Renal cortex interstitium (tissue), 15 donors: Measurements from ENCODE around the gene SLC36A4. TPM values are rescaled to one million over a fixed set of nuclear protein-coding genes. Genes with fewer than 3 reads are reported as not detected.
"Not testable (repeated sequence)": the region's sequence is repeated elsewhere in the genome, so short reads cannot be mapped to it uniquely, and the experiment has no call there.

ENCODE experiments used
- DNase-seq, 11 donors: peaks; one replicate each; pipeline ENCODE4 v3.0.0-alpha.2; 2013; ENCODE audit warnings: low read depth in 9 of 11, low spot score in 4 of 11; ENCODE audit errors: extremely low read depth in 1 of 11
- long read RNA-seq, 16 experiments: transcript quantifications; one replicate each; lab custom pipeline, GENCODE V29; 2026
- polyA plus RNA-seq, 3 donors: library from polyadenylated mRNA; unstranded; fragments of 120-200 nt; gene quantifications; one replicate each; pipeline ENCODE4 v1.2.1, GENCODE V29; 2013; ENCODE audit not compliant: insufficient read length in 3 of 3

The SLC36A4 gene
- polyA plus RNA-seq: 10 to 100 TPM; 14.4 to 20.6 (median 20.4) TPM
- long read RNA-seq, donor 1, full-length matches to known transcripts: 1 of 1 reads
- long read RNA-seq, donor 1, partial matches to known transcripts: 0 of 1 reads
- long read RNA-seq, donor 1, other reads (novel, unspliced or antisense): 0 of 1 reads
- long read RNA-seq, donor 2, full-length matches to known transcripts: 1 of 1 reads
- long read RNA-seq, donor 2, partial matches to known transcripts: 0 of 1 reads
- long read RNA-seq, donor 2, other reads (novel, unspliced or antisense): 0 of 1 reads
- long read RNA-seq, donor 3, full-length matches to known transcripts: 4 of 4 reads
- long read RNA-seq, donor 3, partial matches to known transcripts: 0 of 4 reads
- long read RNA-seq, donor 3, other reads (novel, unspliced or antisense): 0 of 4 reads
- long read RNA-seq, donor 4, full-length matches to known transcripts: 1 of 1 reads
- long read RNA-seq, donor 4, partial matches to known transcripts: 0 of 1 reads
- long read RNA-seq, donor 4, other reads (novel, unspliced or antisense): 0 of 1 reads
- long read RNA-seq, donor 5: 0 reads
- long read RNA-seq, donor 6: 0 reads
- long read RNA-seq, donor 7, full-length matches to known transcripts: 2 of 2 reads
- long read RNA-seq, donor 7, partial matches to known transcripts: 0 of 2 reads
- long read RNA-seq, donor 7, other reads (novel, unspliced or antisense): 0 of 2 reads
- long read RNA-seq, donor 8, full-length matches to known transcripts: 4 of 4 reads
- long read RNA-seq, donor 8, partial matches to known transcripts: 0 of 4 reads
- long read RNA-seq, donor 8, other reads (novel, unspliced or antisense): 0 of 4 reads
- long read RNA-seq, donor 9, full-length matches to known transcripts: 2 of 2 reads
- long read RNA-seq, donor 9, partial matches to known transcripts: 0 of 2 reads
- long read RNA-seq, donor 9, other reads (novel, unspliced or antisense): 0 of 2 reads
- long read RNA-seq, donor 10, full-length matches to known transcripts: 1 of 1 reads
- long read RNA-seq, donor 10, partial matches to known transcripts: 0 of 1 reads
- long read RNA-seq, donor 10, other reads (novel, unspliced or antisense): 0 of 1 reads
- long read RNA-seq, donor 11, full-length matches to known transcripts: 2 of 2 reads
- long read RNA-seq, donor 11, partial matches to known transcripts: 0 of 2 reads
- long read RNA-seq, donor 11, other reads (novel, unspliced or antisense): 0 of 2 reads
- long read RNA-seq, donor 12, partial matches to known transcripts: 0 of 1 reads
- long read RNA-seq, donor 12, other reads (novel, unspliced or antisense): 0 of 1 reads
- long read RNA-seq, donor 13: 0 reads
- long read RNA-seq, donor 14: 0 reads
- long read RNA-seq, donor 15: 0 reads
- long read RNA-seq, donor 16, full-length matches to known transcripts: 5 of 12 reads
- long read RNA-seq, donor 16, partial matches to known transcripts: 7 of 12 reads
- long read RNA-seq, donor 16, other reads (novel, unspliced or antisense): 0 of 12 reads

DNA sequence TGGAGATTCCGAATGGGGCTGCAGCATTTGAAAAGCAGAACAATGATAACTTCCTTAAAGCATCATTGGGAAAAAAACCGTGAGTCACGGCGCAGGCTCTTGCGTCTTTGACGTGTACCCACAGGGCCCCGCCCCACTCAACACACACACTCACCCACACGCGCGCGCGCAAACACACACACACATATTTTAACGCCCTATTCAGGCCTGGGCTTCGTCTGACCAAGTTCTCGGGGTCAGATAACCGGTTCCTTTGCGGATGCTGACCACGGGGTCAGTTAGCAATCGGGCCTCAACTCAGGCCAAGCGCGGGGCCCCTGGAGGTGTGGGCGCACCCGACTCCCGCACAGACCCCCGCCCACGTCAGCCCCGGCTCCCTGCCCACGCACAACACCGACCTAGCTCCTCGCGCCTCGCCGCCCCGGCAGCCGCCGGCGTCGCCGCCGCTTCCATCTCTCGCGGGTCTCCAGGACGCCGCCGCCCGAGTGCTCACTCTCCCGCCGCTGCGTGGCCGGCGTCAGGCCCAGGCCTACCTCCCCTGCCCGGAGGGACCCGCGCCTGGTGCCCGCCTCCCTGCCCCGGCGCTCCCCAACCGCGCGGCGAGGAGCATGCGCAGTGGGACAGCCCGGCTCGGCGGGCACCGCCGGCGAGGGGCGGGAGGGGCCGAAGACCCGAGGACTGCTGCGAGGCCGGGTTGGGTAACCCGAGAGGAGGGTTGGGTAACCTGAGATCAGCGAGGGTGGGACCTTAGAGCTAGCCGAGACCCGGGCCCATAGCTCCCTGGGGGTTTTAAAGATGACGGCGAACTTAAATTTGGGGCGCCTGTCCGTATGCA is at the start of gene SLC36A4:
TSS of gene SLC36A4 (minus strand) at position 612 of the 835 bp plus-strand sequence. CDS start at position 453, 159 bp downstream.
- DNase-seq: peak; percentile 44 to 81 (median 74)

DNA sequence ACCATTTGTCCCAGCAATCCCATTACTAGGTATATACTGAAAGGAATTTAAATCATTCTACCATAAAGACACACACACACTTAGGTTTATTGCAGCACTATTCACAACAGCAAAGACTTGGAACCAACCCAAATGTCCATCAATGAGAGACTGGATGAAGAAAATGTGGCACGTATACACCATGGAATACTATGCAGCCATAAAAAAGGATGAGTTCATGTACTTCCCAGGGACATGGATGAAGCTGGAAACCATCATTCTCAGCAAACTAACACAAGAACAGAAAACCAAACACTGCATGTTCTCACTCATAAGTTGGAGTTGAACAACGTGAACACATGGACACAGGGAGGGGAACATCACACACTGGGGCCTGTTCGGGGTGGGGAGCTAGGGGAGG is 49.0 kb upstream of the SLC36A4 start:
- not testable (repeated sequence) for DNase-seq

DNA sequence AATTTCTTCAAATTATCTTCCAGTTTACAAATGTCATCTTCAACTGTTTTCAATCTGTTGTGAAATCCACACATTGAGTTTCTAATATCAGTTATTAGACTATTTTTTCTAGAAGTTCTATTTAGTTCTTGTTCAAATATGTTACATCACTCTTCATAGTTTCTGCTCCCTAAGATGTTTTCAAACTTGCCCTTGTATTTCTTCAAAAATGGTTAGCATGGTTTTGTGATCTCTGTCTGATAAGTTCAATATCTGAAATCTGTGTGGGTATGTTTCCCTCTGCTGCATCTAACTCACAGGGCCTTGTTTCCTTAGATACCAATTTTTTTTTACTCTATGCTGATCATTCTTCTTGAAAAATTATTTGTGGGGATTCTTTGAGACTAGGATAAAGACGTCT is 46.2 kb upstream of the SLC36A4 start:
- no peak for DNase-seq

DNA sequence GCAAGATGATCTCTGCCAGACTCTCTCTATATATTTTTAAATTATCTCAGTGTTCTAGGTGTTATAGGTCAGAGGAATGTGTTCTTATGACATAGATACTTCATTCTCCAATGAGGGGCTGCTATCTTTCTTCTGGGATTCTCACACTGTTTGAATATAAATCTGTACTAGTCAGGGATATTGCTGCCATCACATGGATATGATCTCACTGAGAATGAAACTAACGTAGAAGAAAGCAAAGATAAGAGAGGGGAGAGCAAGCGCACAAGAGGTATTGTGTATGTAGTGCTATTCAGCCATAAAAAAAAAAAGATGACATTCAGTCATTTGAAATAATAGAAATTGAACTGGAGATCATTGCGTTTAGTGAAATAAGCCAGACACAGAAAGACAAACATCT is 42.2 kb upstream of the SLC36A4 start:
- DNase-seq: no peak

DNA sequence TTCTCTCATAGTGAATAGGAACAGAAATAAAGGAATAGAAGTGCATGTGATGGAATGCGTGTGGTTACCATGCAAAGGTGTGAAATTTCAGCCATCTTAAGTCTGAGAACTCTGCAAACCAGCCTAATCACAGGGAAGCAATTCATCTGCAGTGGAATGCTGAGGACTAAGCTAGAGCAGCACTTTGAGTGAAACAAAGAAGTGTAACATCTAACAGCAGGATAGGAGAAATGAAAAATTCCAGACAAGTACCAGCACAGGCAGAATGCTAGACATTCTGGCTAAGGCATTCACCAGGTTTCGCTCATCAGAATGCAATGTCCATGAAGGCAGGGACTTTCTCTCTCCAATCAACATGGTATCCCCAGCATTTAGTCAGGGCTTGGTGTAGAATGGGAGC is 41.2 kb upstream of the SLC36A4 start:
- no peak for DNase-seq

DNA sequence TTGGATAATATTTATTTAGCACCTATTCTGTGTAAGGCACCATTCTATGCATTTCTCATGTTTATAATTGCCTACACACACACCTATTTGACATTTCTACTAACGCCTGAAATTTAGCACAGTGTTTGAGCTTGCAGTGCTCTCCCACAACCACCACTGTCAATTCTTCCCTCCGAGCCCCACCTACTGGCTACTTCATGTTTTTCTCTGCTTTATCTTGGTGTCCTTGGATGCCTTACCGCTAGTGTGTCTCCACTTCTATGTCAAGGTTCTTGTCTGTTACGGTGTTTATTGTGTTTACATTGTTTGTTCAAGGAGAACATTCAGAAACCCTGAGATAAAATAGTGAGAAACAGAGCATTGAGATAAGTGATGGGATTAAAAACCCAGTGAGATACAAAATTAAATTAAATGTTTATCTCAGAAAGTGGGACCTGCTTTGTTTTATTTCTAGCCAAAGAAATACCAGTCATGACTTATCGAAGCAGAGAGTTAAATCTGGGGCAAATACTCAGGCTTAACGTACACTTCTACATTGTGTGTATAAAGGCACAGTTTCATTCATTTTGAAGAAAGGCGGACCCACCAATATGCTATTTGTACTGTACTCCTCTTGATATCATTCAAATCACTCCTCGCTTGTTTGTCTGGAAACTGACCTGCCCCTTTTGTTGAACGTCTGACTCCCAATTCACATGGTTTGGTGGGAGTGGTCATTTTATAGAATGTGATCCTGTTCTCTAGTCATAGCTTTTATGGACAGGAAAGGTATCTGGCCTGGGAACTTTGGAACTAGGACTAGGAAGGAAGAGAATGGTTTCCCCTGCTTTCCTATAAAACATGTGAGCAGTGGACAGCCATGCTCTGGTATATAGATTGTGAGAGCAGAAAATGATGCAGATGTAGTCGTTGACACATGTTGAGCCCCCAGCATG is 39.2 kb upstream of the SLC36A4 start:
- peak in 3 of 11 donors; percentile 22 to 57 (median 38) for DNase-seq

DNA sequence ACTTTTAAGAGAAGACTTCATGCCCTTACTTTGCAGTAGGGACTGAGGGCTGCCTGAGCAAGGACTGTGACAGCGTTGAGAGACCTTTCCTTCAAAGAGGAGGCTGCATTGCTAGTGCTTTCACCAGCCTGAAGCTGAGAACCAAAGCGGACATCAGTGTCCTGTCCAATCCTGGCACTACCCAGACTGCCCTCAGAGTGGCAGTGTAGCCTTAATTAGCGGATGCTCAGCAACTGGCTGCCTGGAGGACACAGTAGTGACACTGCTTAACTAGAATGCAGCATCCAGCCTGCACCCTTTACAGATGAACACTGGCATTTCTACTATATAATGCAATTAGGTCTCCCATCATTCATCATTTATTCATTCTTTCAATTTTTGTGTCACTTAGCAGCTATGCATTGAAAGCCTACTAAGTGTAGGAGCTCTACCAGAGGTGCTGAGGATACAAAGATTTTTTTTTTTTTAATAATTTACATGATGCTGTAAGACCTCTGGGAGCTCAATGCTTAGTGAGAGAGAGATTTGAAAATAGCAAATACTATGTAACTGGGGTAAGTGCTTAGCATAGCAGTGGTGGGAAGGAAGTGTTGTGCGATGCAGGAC is 36.9 kb upstream of the SLC36A4 start:
- peak; percentile 51 to 82 (median 65) for DNase-seq

DNA sequence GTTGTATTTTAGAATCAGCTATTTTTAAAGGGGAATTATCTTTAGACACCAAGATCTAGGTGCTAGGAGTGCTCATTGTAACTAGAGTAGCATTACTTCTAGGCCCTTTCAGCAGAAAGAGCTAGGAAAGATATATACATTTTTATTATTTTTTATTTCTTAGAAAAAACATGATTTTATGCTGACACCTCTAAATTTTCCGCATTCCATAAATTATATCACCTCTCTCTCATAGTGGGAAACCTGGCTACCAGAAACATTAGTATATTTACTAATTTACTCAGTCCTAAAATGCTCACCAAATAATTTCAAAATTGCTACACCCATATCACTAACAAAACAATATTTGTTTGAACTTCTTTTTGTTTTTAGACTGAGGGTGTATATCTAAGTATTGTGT is 32.1 kb upstream of the SLC36A4 start:
- DNase-seq: no peak

DNA sequence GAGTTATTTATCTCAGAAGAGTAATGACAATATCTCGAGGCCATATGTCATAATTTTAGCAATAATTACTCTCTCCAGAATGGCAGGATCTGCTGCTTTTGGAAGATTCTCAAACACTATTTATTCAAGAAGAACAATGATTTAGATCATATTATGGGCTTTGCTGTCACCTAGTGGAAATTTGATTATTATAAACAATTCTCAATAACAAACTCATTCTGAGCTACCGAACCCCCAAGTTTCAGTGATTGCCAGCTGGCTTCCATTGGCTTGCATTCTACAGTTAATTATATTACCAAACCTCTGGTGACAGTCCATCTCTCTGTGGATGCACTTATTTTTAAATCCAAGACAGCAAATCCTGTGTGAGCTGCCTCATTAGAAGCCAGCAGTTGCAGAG is 27.9 kb upstream of the SLC36A4 start:
- no peak for DNase-seq

DNA sequence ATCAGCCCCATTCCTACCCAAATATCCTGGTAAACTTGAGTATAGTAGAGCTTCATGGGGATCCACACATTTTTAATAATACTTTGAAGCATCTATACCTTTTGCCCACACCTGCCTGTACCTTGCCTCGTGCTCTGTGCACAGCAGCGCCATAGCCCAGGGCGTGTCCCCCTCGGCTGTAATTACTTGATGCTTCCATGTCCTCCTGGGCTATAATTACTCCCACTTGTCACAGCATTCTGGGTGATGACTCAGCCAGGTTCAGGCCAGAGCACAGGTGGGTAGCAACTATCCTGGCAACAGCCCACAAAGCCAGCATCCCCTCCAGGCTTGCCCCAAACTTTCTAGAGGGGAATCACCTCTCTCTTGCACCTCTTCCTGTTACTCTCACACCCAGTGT is 23.7 kb upstream of the SLC36A4 start:
- DNase-seq: no peak

DNA sequence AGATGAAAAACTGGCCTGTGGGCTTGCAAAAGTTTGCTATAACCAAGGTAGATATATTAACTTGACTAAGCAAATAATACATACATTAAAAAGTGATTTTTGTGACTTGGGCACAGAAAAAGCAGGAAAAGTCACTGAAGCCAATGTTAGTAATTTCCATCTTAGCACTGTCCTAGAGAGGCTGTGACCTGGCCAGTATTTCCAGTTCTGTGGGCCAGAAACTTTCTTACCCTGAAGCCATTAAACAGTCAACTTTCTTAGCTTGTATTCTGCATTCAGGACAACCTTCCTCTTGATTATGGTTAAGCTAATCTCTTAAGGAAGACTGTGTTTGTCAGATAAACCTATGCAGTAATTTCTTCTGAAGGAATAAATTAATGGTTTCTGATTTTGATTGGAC is 22.3 kb upstream of the SLC36A4 start:
- no peak for DNase-seq

DNA sequence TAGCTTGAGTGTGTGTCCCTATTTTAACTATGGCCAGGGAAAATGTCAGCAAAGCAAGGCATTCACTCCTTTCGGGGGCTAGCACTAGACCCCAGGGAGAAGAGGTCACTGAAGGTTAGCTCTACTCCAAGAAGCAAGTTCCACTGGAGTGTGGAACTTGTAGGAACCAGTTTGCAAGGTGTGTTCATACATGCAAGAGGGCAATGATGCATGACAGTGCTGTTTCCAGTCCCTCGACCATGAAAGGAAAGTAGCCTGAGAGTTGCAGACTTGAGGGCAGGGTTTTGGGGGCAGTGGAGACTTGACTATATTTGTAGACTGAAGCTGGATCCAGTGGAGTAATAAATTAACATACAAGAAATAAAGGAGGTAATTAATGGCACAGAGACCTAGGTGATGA is 21.6 kb upstream of the SLC36A4 start:
- peak in 2 of 11 donors; percentile 28 to 33 for DNase-seq

DNA sequence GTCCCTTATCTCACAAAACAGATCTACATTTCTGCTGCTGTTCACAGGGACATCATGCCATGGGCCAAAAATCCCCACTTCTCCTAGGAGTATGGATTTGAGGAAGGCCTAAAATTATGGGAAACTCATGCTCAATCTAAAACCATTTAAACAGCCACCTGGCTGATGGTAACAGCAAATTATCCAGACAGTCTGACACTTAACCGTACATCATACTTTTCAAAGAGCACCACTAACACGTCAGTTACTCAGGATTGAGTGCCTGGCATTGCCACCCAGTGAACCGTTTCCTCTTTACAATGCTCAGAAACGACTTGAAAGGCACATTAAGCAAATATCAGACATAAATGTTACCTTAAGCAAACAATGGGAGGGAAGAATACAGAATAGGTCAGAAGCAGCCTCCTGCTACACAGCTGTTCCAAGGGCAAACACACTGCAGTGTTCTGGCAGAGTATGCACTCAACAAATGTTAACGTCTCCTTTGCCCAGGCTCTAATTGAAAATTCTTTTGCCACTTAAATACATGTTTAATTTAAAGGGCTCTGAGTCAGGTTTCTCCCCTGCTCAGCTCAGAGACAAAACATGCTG is 18.8 kb upstream of the SLC36A4 start:
- no peak for DNase-seq

DNA sequence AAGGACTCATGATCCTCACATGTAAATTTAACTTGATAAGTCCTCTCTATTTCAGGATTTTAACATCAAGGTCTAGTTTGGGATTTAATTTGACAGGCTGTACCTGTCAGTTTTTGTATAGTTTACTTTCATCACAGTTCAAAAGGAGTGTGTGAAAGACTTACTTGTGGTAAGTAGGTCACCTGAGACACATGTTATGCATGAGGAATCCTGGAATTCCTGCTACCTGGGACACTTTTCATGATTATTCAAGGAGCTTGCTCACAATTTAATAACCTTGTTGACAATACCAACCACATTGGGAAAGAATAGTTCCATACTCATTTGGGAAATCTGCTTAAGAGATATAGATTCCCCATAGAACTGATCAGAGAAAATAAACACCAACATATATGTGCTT is 15.8 kb upstream of the SLC36A4 start:
- no peak for DNase-seq

DNA sequence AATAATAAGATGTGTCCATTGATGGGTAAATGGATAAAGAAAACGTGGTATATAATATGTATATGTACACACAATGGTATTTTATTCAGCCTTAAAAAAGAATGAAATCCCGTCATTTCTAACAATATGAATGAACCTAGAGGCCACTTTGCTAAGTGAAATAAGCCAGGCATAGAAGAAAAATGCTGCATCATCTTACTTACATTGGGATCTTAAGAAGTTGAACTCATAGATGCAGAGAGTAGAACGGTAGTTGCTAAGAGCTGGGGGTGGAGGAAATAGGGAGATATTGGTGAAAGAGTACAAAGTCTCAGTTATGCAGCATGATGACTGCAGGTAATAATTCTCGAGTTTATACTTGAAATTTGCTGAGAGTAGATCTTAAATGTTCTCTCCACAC is 14.3 kb upstream of the SLC36A4 start:
- DNase-seq: no peak

DNA sequence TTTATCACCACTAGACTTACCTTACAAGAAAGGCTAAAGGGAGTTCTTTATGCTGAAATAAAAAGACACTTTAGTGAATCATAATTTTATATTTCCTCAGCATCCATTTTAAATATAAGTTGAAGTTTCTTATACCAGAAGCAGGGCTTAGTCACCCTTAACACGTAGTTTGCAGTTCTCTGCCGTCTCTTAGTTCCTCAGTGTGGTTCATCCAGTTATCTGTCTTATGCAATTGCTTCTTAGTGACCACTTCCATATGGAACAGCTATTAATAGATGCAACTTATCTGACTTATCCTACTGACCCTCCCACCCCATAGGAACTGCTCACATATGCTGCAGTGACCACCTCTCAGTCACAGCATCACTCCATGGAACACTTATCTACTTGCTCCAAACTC is 11.7 kb upstream of the SLC36A4 start:
- no peak for DNase-seq
